H1 (cell line): ENCODE results near the gene CXCL17. TPM values are rescaled to one million over a fixed set of nuclear protein-coding genes. Genes with fewer than 3 reads are reported as not detected.

Source experiments
- CEBPB ChIP-seq: IDR thresholded peaks from 2 replicates; pipeline ENCODE4 v1.6.1; 2012; ENCODE audit warnings: low read depth, low read length
- CHD1 ChIP-seq: IDR thresholded peaks from 2 replicates; pipeline ENCODE4 v1.6.1; 2012; ENCODE audit warnings: low read depth, low read length, improper control_type of control experiment
- CHD7 ChIP-seq: fragments of 300-600 bp; sonication (generic); IDR thresholded peaks from 2 replicates; pipeline ENCODE4 v1.7.1; 2012; ENCODE audit warnings: low read length, moderate library complexity, mild to moderate bottlenecking, inconsistent platforms; ENCODE audit not compliant: insufficient replicate concordance
- EZH2 ChIP-seq: fragments of 200-600 bp; sonication (generic); IDR thresholded peaks from 2 replicates; pipeline ENCODE4 v1.7.1; 2012; ENCODE audit warnings: low read depth, mild to moderate bottlenecking, moderate library complexity, low read length, inconsistent platforms; ENCODE audit not compliant: severe bottlenecking
- KDM1A ChIP-seq: fragments of 200-600, 300-600 bp; sonication (generic); IDR thresholded peaks from 2 replicates; pipeline ENCODE4 v1.7.1; 2016; ENCODE audit warnings: mild to moderate bottlenecking, low read length, borderline replicate concordance
- RAD21 ChIP-seq, 2 experiments: IDR thresholded peaks in 1 of 2; conservative IDR thresholded peaks in 1 of 2; 2 replicates each; pipeline ENCODE4 v1.6.1; 2011; ENCODE audit warnings: low read depth in 2 of 2, low read length in 2 of 2, improper control_type of control experiment in 1 of 2, inconsistent platforms in 1 of 2, mild to moderate bottlenecking in 1 of 2, moderate library complexity in 1 of 2
- RXRA ChIP-seq: IDR thresholded peaks from 2 replicates; pipeline ENCODE4 v1.6.1; 2011; ENCODE audit warnings: low read depth, mild to moderate bottlenecking, low read length, moderate library complexity; ENCODE audit not compliant: insufficient read depth
- SAP30 ChIP-seq: fragments of 300-600 bp; sonication (generic); IDR thresholded peaks from 2 replicates; pipeline ENCODE4 v1.7.1; 2012; ENCODE audit warnings: low read length, moderate library complexity, mild to moderate bottlenecking, inconsistent platforms; ENCODE audit not compliant: insufficient read depth, insufficient replicate concordance
- SP1 ChIP-seq: IDR thresholded peaks from 2 replicates; pipeline ENCODE4 v1.6.1; 2011; ENCODE audit warnings: low read depth, low read length
- SP4 ChIP-seq: IDR thresholded peaks from 2 replicates; pipeline ENCODE4 v1.6.1; 2012; ENCODE audit warnings: low read length, inconsistent platforms
- polyA plus RNA-seq, 7 experiments: library from polyadenylated mRNA; depleted of rRNA in 3 of 7; stranded (reverse) in 5 of 7; unstranded in 2 of 7; fragments of >200 nt in 5 of 7; fragments of 200-250 nt in 2 of 7; gene quantifications; 1 replicate in 5 of 7; 2 replicates in 1 of 7; 4 replicates in 1 of 7; pipeline versions ENCODE4 v1.2.1 to v1.2.3, GENCODE V29; 2011 to 2013; ENCODE audit warnings: missing spikeins in 2 of 7, mixed read lengths in 2 of 7
- total RNA-seq: library from RNA; stranded (reverse); fragmentation: NEBNext Ultra II Directional; extraction: Animal tissue kit (Norgen Biotek cat#: 25700); gene quantifications from 2 replicates; pipeline ENCODE4 v1.2.1, GENCODE V29; 2021
- TF ChIP-seq, protein P1 (sequence below): IDR thresholded peaks from 2 replicates; pipeline ENCODE4 v1.6.1; 2012; ENCODE audit warnings: inconsistent platforms

The CXCL17 gene
- total and polyA plus RNA-seq, 2 of the 8 experiments (the other 6 are each of a cell fraction or from before 2014, with no cell fraction given) = not detected

DNA sequence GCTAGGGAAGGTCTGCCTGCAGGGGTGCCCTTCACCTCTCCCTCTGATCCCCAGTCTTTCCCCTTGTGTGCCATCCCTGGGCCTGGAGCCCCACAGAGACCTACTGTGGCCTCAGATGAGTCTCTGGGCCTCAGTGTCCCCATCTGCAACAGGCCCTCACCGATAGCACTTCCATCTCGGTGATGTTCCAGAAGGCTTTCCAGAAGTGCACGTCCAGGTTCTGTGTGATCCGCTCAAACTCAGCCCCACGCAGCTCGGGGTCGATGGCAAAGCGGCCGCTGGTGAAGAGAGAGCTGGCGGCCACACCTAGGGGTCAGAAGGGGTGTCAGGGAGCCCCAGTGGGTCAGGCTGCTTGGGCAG lies 35.0 kb downstream of the CXCL17 start (continued):
- TF ChIP-seq CHD7 = no peak
- no peak for TF ChIP-seq KDM1A
- no peak for TF ChIP-seq SP4
- no peak for TF ChIP-seq SP1
- no peak for TF ChIP-seq RXRA
- TF ChIP-seq, protein P1, sequence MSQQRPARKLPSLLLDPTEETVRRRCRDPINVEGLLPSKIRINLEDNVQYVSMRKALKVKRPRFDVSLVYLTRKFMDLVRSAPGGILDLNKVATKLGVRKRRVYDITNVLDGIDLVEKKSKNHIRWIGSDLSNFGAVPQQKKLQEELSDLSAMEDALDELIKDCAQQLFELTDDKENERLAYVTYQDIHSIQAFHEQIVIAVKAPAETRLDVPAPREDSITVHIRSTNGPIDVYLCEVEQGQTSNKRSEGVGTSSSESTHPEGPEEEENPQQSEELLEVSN = no peak
- TF ChIP-seq RAD21 (IDR thresholded peaks at IDR 0.05 in 1 of 2, conservative IDR thresholded peaks at IDR 0.05 in 1 of 2; ENCODE audit: low read depth in 2 of 2, low read length in 2 of 2) = no peak
- no peak for TF ChIP-seq SAP30
- TF ChIP-seq CHD1 = no peak
- TF ChIP-seq CEBPB = no peak
- TF ChIP-seq EZH2 = no peak
